DOHH2 (cell line): ENCODE measurements around the gene SH2D3A.

Experiments
- EZH2phosphoT487 ChIP-seq: fragments of 200-600 bp; sonication (generic); IDR thresholded peaks from 2 replicates; pipeline ENCODE4 v1.6.1; 2017; ENCODE audit warnings: borderline replicate concordance, mild to moderate bottlenecking, antibody characterized with exemption, low read length, moderate library complexity, mixed read lengths
- TF ChIP-seq, protein P1 (sequence below): fragments of 200-600 bp; sonication (generic); IDR thresholded peaks from one replicate; pipeline ENCODE4 v1.5.1; 2014; ENCODE audit warnings: antibody characterized with exemption, mild to moderate bottlenecking, low read depth, low read length; ENCODE audit not compliant: poor library complexity, severe bottlenecking

- TF ChIP-seq, protein P1, sequence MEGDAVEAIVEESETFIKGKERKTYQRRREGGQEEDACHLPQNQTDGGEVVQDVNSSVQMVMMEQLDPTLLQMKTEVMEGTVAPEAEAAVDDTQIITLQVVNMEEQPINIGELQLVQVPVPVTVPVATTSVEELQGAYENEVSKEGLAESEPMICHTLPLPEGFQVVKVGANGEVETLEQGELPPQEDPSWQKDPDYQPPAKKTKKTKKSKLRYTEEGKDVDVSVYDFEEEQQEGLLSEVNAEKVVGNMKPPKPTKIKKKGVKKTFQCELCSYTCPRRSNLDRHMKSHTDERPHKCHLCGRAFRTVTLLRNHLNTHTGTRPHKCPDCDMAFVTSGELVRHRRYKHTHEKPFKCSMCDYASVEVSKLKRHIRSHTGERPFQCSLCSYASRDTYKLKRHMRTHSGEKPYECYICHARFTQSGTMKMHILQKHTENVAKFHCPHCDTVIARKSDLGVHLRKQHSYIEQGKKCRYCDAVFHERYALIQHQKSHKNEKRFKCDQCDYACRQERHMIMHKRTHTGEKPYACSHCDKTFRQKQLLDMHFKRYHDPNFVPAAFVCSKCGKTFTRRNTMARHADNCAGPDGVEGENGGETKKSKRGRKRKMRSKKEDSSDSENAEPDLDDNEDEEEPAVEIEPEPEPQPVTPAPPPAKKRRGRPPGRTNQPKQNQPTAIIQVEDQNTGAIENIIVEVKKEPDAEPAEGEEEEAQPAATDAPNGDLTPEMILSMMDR, result no peak
- TF ChIP-seq EZH2phosphoT487, result no peak
Measured at GRCh38 chr19:6778386-6778785, 11.2 kb upstream of the SH2D3A start.
